Upper lobe of left lung (tissue), 6 donors: ENCODE measurements around the gene MYMK. TPM values are rescaled to one million over a fixed set of nuclear protein-coding genes. Genes with fewer than 3 reads are reported as not detected.

Experiments
- ATAC-seq, 2 donors: fragments of 200-7000 bp; cut with Tn5 transposase; one replicate each; pipeline ENCODE4 v1.9.1; 2022; ENCODE audit warnings: mild to moderate bottlenecking in 2 of 2, moderate library complexity in 2 of 2; ENCODE audit not compliant: low FRiP score in 2 of 2
- DNase-seq, 2 donors: peaks; one replicate each; pipeline ENCODE4 v3.0.0-alpha.2; 2019 to 2020
- H3K27ac ChIP-seq, 4 donors: fragments of 200-600 bp; sonication (generic); one replicate each; pipeline ENCODE4 v1.5.1; 2016 to 2019
- H3K27me3 ChIP-seq, 4 donors: fragments of 200-600 bp; sonication (generic); one replicate each; pipeline ENCODE4 v1.5.1; 2017 to 2019
- H3K36me3 ChIP-seq, 4 donors: fragments of 200-600 bp; sonication (generic); one replicate each; pipeline ENCODE4 v1.5.1; 2016 to 2019
- H3K4me1 ChIP-seq, 4 donors: fragments of 200-600 bp; sonication (generic); one replicate each; pipeline ENCODE4 v1.5.1; 2018 to 2019
- H3K4me3 ChIP-seq, 4 donors: fragments of 200-600 bp; sonication (generic); one replicate each; pipeline ENCODE4 v1.5.1; 2017 to 2019; ENCODE audit warnings: mild to moderate bottlenecking in 2 of 4, moderate library complexity in 1 of 4
- H3K9me3 ChIP-seq, 4 donors: fragments of 200-600 bp; sonication (generic); one replicate each; pipeline ENCODE4 v1.5.1; 2018 to 2019
- EP300 ChIP-seq, 4 donors: sonication (generic); formaldehyde crosslinking; IDR thresholded peaks; one replicate each; pipeline ENCODE4 v1.5.1; 2017; ENCODE audit warnings: antibody characterized with exemption in 4 of 4, control low read depth in 2 of 4
- POLR2A ChIP-seq, 4 donors: fragments of 450-650 bp; IDR thresholded peaks; one replicate each; pipeline ENCODE4 v1.5.1; 2016 to 2017; ENCODE audit warnings: antibody characterized with exemption in 4 of 4, mild to moderate bottlenecking in 2 of 4
- POLR2AphosphoS5 ChIP-seq, 2 donors: sonication (generic); formaldehyde crosslinking; IDR thresholded peaks; one replicate each; pipeline ENCODE4 v1.5.1; 2017; ENCODE audit warnings: antibody characterized with exemption in 2 of 2
- WGBS, 2 donors: methylation state at CpG; one replicate each; pipeline ENCODE4 v1.1.5; 2017 to 2018; 5-methylcytosine and 5-hydroxymethylcytosine counted together
- total RNA-seq, 6 donors: library from RNA; depleted of rRNA in 4 of 6; stranded (reverse); fragments of >200 nt in 4 of 6; gene quantifications; one replicate each; pipeline versions ENCODE4 v1.1.0 to v1.2.1, GENCODE V29; 2016 to 2021
- TF ChIP-seq, protein P1 (sequence below), 6 experiments: fragments of 450-650 bp in 4 of 6; fragments of 200-600 bp in 2 of 6; sonication (generic) in 2 of 6; IDR thresholded peaks; one replicate each; pipeline ENCODE4 v1.5.1; 2016 to 2019; ENCODE audit warnings: antibody characterized with exemption in 6 of 6
- donor health status: DM: no; HTN: no; CAD: no; lungs with moderate emphysema.
- donor health status: DM: no; HTN: yes; CAD: no; lungs with severe emphysema.

Gene MYMK
- total RNA-seq, 6 donors from 2014 or later, result not detected

- Histone ChIP-seq H3K27me3 (no peaks in the 10 kb centered on the region), H3K9me3 (no peaks in the 10 kb centered on the region), H3K4me1 (peaks cover 15 to 22% (median 20%) of the 10 kb centered on the region in 4 donors), H3K4me3 (no peak overlapping the region), H3K27ac (peak overlapping the region in 1 of 4 donors; percentile 65), H3K36me3 (no peaks in the 10 kb centered on the region)
- ATAC-seq (no peak), DNase-seq (peak in 1 of 2 donors; percentile 53)
- WGBS, 2 donors, result 84 to 88% methylated on average over 11 to 18 of the region's 18 CpGs
- TF ChIP-seq EP300 (IDR thresholded peaks at IDR 0.05) (no peak), POLR2A (IDR thresholded peaks at IDR 0.05) (no peak), POLR2AphosphoS5 (IDR thresholded peaks at IDR 0.05) (no peak)
- TF ChIP-seq, protein P1, sequence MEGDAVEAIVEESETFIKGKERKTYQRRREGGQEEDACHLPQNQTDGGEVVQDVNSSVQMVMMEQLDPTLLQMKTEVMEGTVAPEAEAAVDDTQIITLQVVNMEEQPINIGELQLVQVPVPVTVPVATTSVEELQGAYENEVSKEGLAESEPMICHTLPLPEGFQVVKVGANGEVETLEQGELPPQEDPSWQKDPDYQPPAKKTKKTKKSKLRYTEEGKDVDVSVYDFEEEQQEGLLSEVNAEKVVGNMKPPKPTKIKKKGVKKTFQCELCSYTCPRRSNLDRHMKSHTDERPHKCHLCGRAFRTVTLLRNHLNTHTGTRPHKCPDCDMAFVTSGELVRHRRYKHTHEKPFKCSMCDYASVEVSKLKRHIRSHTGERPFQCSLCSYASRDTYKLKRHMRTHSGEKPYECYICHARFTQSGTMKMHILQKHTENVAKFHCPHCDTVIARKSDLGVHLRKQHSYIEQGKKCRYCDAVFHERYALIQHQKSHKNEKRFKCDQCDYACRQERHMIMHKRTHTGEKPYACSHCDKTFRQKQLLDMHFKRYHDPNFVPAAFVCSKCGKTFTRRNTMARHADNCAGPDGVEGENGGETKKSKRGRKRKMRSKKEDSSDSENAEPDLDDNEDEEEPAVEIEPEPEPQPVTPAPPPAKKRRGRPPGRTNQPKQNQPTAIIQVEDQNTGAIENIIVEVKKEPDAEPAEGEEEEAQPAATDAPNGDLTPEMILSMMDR (IDR thresholded peaks at IDR 0.05), result no peak
Observed at GRCh38 chr9:133488686-133489252, 36.0 kb downstream of the MYMK start.

DNA sequence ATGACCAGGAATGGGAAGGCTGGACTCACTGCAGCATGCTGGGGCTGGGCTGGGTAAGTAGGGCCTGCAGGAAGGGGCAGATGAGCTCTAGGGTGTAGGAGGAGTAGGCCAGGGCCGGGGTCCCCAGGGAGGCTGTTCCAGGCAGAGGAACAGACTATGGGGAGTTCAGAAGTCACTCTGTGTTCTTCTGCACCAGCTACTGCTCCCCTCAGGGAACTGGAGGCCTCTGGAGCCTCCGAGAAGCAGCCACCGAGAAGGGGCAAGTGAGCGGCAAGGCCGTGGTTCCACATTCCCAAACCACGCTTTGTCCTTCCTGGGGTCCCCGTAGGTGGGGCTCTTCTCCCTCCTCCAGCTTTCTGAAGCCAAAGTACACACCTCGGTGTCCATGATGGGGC lies 37.4 kb downstream of the MYMK start:
- ATAC-seq (no peak), DNase-seq (no peak)
- Histone ChIP-seq H3K9me3 (no peaks in the 10 kb centered on the region), H3K27ac (peak overlapping the region in 2 of 4 donors; percentile 56 to 65), H3K27me3 (no peaks in the 10 kb centered on the region), H3K4me3 (no peak overlapping the region), H3K4me1 (peaks cover 13 to 18% (median 14%) of the 10 kb centered on the region in 4 donors), H3K36me3 (no peaks in the 10 kb centered on the region)
- WGBS, 2 donors, result 82 to 83% methylated on average over 7 to 8 of the region's 8 CpGs
- TF ChIP-seq, protein P1 (IDR thresholded peaks at IDR 0.05), result no peak
- no peak for TF ChIP-seq EP300 (IDR thresholded peaks at IDR 0.05)

- Histone ChIP-seq H3K27ac (no peak overlapping the region), H3K9me3 (no peaks in the 10 kb centered on the region), H3K4me3 (no peak overlapping the region), H3K27me3 (no peaks in the 10 kb centered on the region), H3K4me1 (peaks cover 4 to 15% (median 9%) of the 10 kb centered on the region in 4 donors), H3K36me3 (no peaks in the 10 kb centered on the region)
- DNase-seq (peak in 1 of 2 donors; percentile 82), ATAC-seq (peak in 1 of 2 donors; percentile 19)
- no peak for TF ChIP-seq POLR2A (IDR thresholded peaks at IDR 0.05)
- no peak for TF ChIP-seq POLR2AphosphoS5 (IDR thresholded peaks at IDR 0.05)
- TF ChIP-seq, protein P1 (IDR thresholded peaks at IDR 0.05), result no peak
- TF ChIP-seq EP300 (IDR thresholded peaks at IDR 0.05), result no peak
- 58 to 90% methylated on average over 4 to 17 of the region's 25 CpGs for WGBS, 2 donors
Observed at GRCh38 chr9:133485531-133486260, 39.1 kb downstream of the MYMK start.

DNA sequence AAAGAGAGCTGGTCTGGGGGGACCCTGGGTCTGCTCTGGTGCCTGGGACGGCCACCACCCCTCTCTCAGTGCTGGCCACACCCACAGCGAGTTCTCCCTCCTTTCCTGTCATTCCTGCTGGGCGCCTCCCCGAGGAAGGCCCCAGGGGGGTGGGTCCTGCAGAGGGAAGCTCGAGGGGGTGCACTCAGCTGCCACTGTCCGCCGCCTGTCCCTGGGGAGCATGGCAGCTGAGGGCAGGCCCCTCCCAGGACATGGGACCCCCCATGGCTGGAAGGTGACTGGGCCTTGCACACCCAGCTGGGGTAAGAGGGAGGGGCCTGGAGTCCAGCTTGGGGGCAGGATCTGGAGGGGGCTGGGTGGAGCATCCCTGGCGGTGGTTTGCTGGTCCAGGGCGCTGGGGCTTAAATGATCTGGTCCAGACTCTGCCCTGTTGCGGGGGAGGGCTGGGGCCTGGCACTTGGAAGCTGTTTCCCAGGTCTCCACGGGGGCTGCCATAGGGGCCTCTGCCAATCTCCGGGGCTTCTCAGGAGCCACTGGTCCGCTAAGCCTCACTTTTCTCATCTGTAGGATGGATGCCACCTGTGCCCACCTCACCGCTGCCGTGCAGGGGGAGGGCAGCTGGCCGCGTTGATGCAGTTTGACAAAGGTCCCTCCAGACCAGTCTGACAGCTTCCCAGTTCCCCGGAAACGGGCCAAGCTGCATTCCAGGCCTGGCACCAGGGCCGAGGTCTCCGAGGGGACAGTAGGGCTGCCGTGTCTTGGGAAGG lies 39.9 kb downstream of the MYMK start:
- no peaks in the 10 kb centered on the region for H3K27me3 ChIP-seq
- WGBS, 2 donors, result 53 to 67% methylated on average over 6 to 17 of the region's 22 CpGs

More for the DNA sequence above, 39.9 kb downstream of the MYMK start:
- Histone ChIP-seq H3K4me3 (no peak overlapping the region), H3K4me1 (peaks cover 4 to 15% (median 10%) of the 10 kb centered on the region in 4 donors), H3K9me3 (no peaks in the 10 kb centered on the region), H3K27ac (no peak overlapping the region), H3K36me3 (no peaks in the 10 kb centered on the region)
- ATAC-seq (no peak), DNase-seq (peak in 1 of 2 donors; percentile 58)
- TF ChIP-seq POLR2AphosphoS5 (IDR thresholded peaks at IDR 0.05) (no peak), EP300 (IDR thresholded peaks at IDR 0.05) (no peak), POLR2A (IDR thresholded peaks at IDR 0.05) (no peak)
- TF ChIP-seq, protein P1 (IDR thresholded peaks at IDR 0.05), result no peak
